Suppressor macrophage treated with lipopolysaccharide for 1 hour (primary cell): ENCODE measurements around the gene TRIM29.
A peak's percentile ranks its signal among the peaks of the same experiment; 100 is the strongest.

Experiments used
- DNase-seq, 3 donors: peaks; one replicate each; pipeline ENCODE4 v3.0.0-alpha.2; 2020 to 2022

Gene TRIM29

DNA sequence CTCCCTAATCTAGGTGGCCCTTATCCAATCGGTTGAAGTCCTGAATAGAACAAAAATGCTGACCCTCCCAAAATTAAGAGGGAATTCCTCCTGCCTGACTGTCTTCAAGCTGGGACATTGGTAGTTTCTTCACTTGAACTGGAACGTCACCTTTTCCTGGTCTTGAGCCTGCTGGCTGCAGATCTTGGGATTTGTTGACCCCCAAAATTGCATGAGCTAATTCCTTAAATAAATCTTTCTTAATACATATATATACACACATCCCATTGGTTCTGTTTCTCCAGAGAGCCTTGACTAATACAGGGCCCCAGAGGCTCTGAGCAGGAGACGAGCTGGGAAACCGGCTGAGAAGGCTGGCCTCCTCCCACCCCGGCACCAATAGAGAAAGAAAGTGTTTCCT is 46.2 kb downstream of the TRIM29 start:
- DNase-seq: no peak

DNA sequence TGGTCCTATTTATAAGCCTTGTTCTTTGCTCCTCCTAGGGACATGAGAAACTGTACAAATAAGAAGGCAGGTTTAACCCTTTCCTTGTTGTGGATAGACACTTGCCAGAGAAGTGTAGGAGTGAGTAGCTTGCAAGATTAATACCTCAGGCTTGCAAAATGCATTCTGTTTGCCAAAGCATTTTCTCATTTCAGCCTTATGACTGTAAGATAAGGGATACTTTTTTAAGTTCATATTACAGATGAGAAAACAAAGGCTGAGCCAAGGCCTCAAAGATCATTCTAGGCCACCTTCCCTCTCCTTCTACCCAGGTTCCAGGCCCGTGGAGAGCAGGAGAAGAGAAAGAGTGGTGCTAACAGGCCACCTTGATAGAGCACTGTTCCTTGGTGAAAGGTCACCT is 46.8 kb downstream of the TRIM29 start:
- DNase-seq: no peak

DNA sequence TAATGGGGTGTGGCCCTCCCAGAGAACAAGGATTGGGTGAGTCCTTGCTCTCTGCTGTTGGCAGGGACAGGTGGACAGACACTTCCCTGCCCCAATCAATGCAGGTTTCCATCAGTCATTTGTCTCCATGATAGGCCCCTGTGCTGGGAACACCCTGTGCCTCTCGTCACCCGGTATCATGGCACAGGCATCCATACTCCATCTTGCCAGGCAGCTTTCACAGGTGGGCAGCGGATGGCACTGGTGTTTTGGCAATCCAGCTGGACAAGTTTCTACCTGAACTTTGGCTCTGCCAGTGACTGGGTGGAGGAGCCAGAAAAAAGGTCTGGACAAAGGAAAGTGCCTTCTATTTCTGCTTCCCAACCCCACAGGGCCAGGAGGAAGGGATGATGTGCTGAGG is 47.5 kb downstream of the TRIM29 start:
- DNase-seq: no peak

DNA sequence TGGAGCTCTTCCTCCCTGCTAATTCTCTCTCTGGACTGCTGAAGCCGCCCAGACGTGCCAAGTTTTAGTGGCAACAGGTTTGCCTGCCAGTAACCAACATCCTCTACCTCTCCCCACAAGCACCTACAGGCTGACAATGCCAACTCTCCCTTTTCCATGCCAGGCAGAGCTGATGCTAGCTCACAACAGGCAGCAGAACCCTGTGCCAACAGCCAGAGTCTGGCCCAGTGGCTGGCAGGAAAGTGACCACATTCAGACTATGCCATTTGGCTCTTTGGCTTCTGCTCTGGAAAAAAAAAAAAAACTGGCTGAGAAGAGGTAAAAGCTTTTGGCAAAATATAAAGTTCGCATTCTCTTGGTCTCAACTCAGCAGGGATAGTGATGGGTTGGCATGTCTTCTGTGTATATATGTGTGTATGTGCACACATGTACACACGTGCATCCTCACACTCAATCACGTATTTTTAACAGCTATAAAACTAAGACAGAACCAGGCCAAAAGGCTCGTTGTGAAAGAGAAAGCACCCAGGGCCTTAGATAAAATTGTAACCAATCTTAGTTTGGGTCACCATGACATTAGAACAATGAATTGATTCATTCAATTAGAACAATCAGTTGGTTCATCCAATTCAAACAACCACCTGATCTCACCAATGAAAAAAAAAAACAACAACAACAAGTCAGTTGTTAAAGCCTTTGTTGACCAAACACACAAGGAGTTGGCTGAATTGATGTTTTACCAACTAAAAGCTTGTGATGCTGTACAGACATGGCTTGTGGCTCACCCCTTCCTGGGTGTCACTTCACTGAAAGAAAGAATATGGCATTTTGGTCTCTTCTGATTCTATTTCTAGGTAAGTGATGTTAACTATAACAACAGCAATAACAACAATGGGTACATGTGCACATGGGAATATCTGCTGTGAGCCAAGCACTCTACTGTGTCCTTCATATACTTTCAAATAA is 48.6 kb downstream of the TRIM29 start:
- DNase-seq: no peak

DNA sequence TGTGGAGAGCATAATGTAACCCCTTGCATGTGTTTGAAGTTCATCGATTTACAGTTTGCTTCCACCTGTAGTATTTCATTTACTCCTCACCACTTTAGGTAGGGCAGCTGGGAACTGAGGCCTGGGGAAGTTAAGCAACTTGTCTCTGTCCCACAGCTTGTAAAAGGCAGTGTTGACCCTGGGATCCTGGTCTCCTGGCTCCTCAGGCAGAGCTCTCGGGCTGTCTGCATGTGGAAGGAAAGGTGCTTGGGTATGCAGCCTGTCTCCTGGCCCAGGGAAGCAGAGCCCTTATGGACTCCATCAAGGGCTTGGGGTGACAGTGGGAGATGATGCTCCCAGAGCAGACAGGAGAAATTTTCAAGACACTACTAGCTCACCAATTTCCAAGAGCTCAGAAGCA is 49.9 kb downstream of the TRIM29 start:
- DNase-seq: no peak

DNA sequence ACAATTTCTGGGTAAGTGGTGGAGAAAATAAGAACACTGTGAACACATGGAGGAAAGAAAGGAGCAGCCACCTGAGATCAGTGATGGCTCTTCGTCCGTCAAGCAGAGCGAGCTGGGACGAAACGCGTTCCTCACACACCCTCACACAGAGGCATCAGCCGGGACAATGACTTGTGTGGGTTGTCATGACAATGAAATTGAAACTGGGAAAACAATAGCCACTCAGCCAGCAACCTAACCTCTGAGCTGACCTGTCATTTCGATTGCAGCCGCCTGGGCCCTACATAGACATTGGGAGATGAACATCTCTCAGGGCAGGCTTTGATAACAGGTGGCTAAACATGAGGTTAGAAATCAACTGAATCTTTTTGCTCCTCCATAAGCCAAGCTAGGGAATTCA is 51.3 kb downstream of the TRIM29 start:
- no peak for DNase-seq

DNA sequence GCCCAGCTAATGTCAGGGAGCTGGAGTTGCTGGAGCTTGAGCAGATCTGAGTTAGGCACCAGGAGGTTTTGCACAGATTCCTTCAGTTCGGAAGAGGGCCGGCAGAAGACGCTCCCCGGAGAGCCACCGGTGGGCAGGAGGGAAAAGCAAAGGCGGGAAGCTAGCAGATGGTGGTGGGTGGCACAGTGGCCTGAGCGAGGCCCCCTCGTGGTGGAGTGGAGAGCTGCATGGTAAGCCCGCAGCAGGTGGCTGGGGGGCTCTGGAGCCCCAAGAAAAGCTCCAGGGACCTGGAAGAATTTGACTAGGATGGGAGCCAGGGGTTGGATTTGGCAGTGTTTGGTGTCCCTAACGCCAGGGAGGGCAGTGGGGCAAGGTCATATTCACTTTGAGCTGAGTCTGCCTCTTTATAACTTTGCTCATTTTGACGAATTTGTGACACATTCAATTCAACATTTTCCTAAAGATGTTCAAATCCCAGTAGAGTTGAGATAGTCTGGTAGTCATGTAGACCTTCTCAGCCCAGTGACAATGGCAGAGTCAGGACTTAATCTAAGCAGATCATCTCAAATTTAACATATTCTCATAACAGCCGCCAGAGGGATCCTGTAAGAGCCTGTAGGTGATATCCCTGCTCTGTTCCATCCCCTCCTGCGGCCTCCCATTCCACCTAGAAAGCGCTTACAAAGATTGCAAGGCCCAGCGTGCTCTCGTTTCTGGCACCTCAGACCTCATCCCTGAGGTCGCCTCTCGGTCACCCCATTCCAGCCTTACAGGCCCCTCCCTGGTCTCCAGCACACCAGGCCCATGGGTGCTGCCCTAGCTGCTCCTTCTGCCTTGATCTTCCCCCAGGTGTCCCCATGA is 57.9 kb downstream of the TRIM29 start:
- DNase-seq: peak; percentile 36 to 58 (median 40)

DNA sequence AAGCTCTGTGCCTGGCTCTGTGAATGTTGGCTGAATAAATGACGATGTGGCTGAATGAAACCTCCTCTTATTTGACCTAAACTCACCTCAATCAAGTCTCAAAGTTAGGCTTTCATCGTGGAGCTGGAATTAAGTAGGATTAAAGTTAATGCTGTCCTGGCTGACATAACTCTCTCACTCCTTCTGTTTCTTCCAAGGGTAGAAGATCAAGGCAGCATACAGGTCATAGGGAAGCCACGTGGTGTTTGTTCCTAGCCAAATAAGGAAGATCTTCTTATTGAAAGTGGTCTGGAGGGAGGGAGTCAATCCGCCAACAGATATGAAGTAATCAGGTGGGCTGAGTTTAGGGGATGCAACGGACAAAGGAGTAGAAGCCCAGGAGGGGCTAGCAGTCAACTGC is 59.5 kb downstream of the TRIM29 start:
- no peak for DNase-seq

DNA sequence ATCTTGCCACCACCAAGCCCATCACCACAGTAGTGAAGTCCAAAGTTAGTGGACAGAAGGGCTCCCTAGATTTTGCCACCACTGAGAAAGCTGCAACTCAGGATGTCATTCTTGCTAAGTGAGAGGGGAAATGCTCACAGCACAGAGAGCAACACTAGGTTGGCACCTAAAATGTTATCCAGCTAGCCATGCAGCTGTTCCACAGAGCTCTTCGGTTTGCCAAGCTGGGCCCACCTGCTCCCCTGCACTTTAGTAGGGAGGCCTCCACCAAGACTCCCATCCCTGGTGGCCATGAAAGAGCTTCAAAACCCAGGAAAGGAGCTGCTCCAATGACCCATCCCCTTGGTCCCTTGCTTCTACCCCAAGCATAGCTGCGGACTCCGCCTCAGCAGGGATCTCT is 63.8 kb downstream of the TRIM29 start:
- no peak for DNase-seq

DNA sequence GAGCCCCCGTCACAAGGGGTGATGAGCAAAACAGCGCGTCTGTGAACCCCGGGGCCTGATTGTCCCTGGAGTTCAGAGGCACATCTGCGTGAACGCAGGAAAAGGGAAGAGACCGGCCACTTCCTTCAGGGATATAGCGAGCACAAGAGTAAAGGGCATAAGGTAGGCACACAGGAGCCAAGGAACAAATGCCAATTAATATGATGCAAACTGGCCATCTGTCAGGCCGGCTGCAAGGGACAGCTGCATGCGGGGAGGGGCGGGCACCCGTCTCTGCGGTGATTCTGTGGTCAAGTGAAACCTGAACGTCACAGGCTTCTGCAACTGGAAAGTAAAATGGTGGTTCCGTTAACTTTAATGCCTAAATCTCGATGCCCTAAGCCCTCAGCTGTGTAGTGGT is 64.7 kb downstream of the TRIM29 start:
- DNase-seq: no peak

DNA sequence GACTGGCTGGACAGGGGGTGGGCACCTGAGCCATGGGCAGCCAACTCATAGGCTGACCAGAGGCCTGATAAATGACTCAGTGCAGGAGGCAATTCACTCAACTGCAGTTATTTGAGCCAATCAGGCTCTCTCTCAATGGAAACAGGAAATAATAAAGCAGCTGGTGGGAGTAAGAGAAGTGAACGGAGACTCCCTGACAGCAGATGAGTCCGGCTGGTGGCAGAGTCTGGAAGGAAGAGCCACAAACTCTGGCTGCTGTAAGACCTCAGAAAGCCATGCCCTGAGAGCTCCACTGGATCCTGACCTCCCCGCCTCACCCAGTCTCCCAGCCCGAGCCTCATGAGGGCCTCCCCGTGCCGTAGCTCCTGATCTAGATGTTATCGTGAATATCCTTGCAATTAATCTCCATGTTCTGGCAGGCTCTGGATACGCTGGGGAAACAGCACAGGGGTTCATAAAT is 69.8 kb downstream of the TRIM29 start:
- peak; percentile 54 to 73 (median 55) for DNase-seq

DNA sequence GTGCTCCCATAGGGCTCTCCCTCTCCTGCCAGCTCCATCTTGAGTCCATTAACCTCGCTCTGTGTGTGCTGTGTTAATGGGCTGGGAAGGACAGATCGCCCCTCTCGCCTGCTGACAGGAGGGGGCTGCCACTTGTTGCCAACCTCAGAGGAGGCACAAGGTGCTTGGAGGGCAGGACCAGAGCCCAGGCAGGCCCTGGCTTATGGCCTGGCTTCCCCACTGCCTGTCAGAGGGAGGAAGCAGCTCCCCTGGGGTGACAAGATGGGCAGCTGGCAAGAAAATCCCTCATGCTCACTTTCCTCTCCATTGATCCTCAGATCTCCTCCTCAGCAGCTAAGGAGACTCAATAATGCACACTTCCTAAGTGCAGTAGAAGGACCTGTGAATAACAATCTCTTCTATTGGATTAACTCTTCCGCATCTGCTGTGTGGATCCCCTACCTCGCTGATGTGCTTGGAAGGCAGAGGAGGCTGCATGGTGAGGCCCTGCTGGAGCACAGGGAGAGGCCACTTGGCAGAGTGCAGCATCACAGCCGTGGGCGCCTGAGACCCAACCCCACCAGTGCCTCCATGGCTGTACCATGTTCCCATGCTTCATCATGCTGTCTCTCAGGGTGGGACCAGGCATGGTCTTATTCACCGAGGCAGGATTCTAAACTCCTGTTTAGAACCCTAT is 70.3 kb downstream of the TRIM29 start:
- no peak for DNase-seq

DNA sequence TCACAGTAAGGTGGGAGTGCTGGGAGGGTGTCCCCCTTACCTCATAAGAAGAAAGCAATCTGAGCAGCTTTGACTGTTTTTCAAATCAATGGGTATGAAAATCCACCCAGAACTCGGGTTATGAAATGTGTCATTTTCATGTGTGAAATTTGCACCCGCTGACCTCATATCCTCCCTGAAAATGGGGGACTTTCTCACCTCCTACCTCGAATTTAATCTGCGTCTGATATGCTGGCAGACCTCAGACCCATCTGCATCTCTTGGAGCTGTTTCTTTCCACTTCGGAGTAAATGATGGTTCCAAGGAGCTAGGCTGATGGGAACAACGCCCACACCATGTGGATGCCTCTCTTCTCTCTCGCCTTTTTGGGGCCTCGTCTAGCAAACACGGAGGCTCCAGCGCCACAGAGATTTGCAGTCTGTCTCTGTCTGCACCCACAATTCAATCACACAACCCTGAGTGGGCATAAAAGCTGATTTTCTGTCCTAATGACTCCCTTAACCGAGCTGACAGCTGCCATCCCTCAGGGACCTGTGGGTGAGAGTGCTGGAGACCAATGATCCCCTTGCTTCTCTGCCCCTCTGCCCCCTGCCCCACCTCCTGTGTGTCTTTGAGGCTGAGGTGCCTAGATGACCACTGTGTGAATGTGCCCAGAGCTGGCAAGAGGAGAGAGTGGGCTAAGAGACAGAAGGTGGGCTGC is 71.0 kb downstream of the TRIM29 start:
- DNase-seq: no peak

DNA sequence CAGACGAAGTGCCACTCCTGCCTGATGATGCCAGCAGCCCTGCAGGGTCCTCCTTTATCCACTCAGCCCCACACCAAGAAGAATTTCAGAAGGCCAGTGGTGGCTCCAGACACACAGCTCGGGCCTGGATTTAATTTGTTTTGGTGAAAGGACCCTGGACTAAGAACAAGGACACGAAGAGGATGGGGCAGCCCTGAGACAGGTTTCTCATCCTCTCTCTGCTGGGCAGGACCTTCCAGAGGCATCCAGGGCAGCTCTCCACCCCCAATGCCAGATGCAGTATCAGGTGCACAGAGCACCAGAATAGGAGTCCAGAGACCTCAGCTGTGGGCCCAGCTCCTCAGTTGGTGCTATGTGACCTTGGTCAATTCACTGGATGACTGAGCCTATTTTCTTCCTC is 72.0 kb downstream of the TRIM29 start:
- DNase-seq: no peak

DNA sequence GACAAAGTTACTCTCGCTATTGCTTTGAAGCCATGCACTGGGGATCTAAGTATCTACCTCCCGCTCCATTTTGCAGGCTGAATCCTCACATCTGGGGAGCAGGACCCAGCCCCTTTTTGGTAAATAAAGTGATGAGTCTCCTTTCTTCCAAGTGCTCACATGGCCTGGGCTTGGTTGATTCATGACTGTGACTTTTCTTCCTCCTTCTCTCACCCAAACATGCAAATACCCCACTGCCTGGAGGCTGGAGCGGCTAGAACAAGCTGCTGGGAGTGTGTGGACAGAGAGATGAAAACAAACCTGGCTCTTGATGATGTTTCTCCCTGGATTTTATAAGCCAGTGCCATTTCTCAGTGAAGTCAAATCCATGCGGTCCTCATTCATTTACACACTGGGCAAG is 72.7 kb downstream of the TRIM29 start:
- no peak for DNase-seq

DNA sequence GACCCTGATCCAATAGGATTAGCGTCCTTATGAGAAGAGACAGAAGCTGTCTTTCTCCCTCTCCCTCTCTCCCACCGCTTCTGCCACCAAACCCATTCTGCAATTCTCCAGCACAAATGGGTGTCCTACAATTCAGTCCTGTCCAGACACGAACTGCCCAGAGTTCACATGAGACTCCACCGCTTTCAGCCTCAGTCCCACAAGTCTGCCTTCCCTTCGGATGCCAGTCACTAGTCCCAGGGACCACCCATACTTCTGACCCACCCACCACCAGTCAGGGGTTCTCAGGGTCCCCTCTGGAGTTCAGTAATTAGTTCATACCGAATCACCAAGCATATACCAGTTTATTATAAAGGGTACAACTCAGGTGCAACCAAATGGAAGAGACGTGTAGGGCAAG is 73.6 kb downstream of the TRIM29 start:
- no peak for DNase-seq

DNA sequence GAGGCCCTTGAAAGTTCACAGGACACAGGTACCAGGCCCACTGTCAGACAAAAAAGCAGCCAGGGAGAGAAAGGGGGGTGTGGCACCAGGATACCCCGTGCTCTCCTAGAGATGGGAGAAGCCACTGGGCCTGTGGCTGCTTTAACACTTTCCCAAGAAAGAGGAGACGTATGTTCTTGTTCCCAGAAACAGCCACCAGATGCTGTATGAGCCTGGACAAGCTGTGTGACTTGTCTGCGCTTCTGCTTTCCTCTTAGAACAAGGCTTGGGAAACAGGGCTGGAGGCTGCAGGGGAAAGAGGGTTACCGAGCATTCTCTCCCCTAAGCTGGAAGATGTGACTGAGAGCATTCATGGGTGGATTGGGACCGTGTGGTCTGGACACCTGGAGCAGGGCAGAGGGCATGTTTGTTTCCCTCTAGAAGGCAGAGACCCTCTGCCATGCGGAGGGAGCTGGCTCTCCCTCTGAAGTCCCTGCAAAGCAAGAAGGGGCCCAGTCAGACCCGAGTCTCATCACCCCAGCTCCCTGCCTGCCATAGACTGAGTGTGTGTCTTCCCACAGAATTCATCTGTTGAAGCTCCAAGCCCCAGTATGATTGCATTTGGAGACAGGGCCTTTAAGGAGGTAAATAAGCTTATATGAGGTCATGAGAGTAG is 74.1 kb downstream of the TRIM29 start:
- DNase-seq: no peak

DNA sequence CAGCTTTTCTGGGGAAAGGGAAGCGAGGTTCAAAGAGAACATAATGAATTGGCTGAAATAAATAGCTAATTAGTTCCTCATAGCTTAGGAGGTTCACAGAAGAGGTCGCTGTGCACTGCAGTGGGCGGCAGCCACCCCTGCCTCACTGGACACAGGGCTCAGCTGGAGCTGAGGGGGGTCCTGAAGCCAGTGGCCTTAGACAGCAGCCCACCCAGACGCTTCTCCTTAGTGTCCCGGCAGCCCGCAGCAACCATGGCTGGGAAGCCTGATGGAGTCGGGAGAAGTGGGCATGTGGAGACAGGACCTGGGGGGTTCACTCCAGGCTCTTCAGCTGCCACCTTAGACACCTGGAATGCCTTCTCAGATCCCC is 75.4 kb downstream of the TRIM29 start:
- DNase-seq: no peak

DNA sequence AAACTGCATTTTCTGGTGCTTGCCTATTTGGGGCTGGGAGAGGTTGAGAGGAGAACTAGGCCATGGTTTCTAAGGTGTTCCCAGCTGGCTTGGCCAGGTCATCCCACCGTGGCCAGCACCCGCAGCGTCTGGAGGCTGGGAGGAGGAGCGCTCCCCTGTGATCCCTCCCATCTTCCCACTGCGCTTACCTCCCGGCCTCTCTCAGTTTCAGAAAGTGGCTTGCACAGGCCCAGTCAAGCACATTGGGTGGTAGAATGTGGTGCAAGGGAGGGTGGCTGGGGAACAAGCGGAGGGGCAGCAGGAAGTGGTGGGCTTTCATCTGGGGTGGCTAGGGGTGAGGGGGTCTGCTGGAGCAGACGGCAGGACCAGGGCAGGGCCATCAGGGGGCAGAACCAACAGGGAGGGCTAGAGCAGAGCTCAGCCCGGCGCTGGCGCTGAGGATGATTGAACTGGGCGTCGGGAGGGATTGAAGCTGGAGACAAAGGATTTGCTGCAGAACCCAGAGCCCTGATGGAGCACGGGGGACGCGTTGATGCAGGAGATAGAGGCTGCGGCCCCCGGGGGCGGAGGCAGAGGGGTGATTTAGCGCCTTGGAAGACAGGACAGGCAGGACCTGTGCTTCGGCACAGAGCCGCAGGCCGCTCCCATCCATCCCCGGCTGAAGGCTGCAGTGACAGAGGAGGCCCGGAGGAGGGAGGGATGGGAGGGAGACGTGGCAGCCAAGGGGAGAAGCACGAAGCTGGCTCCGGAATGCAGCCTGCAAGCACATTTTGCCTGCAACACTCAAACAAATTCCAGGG is 76.0 kb downstream of the TRIM29 start:
- no peak for DNase-seq
